Measurements from ENCODE around the gene SYNJ1.
"Not testable (repeated sequence)": the region's sequence is repeated elsewhere in the genome, so short reads cannot be mapped to it uniquely, and the experiment has no call there.

Gene SYNJ1

DNA sequence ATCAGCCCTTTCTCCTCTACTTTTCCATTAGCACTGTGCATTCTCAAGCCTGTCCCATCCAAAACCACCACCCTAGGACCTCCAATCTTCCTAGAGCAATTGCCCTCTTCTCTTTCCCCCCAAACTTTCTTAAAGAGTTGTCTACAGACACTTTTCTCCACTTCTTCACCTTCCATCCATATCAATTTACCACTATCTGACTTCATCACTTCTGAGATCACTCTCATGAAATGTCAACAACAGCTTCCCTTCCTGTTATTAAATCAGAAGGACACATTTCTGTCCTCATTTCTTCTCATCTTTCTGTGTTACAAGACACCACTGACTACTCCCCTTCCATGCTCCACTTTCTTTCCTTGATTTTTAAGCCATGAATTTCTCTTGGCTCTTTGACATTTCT is 79.6 kb downstream of the SYNJ1 start:
- Mint-ChIP-seq H3K36me3 (peaks cover 10% of the 10 kb centered on the region), H3K27ac (no peak overlapping the region), H3K4me3 (no peak overlapping the region), H3K27me3 (no peaks in the 10 kb centered on the region), H3K9me3 (no peaks in the 10 kb centered on the region), H3K4me1 (no peaks in the 10 kb centered on the region)
- ATAC-seq (ENCODE audit: low read depth): no peak
- no peak for DNase-seq (ENCODE audit: low spot score in 2 of 2)

DNA sequence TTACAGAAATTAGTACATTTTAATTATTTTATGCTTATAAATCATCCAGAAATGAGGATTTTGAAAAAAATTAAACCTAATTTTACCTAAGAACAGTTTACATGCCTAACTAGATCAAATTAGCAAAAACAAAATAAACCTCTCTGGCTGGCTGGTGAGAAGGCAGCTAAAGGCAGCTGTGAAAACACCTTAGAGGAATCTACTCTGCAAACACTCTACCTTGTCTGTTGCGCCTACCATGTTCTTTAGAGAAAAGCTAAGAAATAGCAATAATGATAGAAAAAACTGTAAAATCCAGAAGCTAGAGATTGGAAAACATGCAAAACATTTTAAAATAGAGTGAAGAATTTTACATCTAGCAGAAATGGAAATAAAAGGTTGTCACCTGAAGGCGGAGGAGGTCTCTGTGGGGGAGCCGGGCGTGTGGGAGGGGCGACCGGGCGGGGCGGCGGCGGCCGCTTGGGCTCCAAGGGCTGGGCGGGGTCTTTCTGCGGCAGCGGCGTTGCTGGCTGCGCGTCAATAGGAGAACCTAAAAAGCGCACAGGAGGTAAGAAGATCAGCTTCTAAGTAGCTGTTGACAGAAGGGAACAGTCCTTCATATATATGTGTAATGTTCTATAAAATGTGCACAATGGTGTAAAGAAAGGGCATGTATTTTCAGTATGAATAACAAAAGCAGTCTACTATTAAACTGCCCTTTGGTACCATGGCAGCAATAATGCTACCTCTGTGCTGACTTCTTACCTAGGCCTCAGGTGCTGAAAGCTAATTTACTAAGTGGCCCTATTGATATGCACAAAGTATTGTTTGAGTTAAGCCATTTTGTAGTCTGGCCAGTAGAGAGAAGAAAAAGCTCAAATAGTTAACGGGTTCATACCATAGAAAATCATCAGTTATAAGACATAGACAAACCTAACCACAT is 82.3 kb downstream of the SYNJ1 start:
- H3K27ac Mint-ChIP-seq: no peak overlapping the region
- no peaks in the 10 kb centered on the region for H3K9me3 Mint-ChIP-seq
- no peaks in the 10 kb centered on the region for H3K27me3 Mint-ChIP-seq
- no peak for ATAC-seq (ENCODE audit: low read depth)
- no peak for DNase-seq (ENCODE audit: low spot score in 2 of 2)
- H3K36me3 Mint-ChIP-seq: peaks cover 12% of the 10 kb centered on the region
- no peaks in the 10 kb centered on the region for H3K4me1 Mint-ChIP-seq
- H3K4me3 Mint-ChIP-seq: no peak overlapping the region

DNA sequence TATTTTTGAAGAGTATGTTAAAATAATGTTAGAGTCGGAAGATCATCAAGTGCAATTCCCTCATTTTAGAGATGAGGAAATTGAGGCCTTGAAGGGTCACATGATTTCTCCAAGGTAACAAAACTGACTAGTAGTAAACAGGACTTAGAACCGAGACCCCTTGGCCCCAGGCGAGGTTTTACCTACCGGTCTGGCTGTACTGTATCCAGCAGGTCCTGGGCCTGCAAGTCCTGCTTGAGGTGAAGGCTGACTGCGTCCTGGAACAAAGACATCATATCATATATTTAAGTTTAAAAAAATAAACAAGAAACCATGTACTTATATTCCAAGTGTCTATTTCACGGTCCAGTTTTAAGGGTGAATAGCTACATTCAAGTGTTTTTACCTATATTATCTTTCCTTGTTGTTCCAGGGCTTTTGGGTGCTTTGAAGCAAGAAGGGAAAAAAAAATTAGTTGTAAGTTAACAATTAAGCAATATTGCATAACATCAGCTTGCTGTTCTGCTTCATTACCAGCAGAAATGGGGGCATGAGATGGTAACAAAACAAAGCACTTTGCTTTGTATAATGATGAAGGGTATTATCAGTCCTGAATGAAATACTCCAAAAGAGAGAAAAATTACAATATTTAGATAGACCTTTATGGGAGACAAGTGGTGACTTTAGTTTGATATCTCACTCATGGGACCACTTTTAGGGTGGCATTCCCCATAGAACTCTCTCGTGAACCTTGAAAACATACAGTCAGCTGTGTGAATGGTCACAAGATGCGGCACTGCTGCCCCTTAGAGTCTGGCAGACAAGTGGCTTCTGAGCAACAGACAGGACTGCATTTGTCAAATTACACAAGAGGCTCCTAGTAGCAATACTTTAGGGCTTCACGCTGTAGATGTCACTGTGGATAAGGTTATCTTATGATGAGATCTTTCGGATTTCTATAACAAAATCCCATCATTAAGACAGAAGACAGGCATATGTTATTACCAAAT is 85.8 kb downstream of the SYNJ1 start:
- Mint-ChIP-seq H3K27ac (no peak overlapping the region), H3K9me3 (no peaks in the 10 kb centered on the region), H3K27me3 (no peaks in the 10 kb centered on the region), H3K4me1 (no peaks in the 10 kb centered on the region), H3K4me3 (no peak overlapping the region), H3K36me3 (peaks cover 17% of the 10 kb centered on the region)
- no peak for ATAC-seq (ENCODE audit: low read depth)
- no peak for DNase-seq (ENCODE audit: low spot score in 2 of 2)

DNA sequence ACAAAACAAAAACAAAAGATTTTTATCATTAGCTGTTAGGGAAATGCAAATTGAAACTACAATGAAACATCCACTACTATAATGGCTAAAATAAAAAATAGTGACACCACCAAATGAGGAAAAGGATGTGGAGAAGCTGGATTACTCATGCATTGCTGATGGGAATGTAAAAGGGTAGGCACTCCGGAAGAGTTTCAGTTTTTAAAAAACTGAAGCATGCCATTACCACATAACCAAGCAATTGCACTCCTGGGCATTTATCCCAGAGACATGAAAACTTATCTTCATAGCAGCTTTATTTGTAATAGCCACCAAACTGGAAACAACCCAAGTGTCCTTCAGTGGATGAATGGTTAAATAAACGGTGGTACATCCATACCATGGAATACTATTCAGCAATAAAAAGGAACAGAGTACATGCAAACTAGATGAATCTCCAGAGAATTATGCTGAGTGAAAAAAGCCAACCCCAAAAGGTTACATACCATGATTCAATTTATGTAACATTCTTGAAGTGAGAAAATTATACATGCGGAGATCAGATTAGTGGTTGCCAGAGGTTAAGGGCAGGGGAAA is 101.1 kb downstream of the SYNJ1 start:
- H3K27me3 Mint-ChIP-seq: peaks cover 8% of the 10 kb centered on the region
- H3K36me3 Mint-ChIP-seq: peaks cover 10% of the 10 kb centered on the region
- ATAC-seq (ENCODE audit: low read depth): no peak
- DNase-seq (ENCODE audit: low spot score in 2 of 2): no peak
- no peak overlapping the region for H3K27ac Mint-ChIP-seq
- H3K4me1 Mint-ChIP-seq: no peaks in the 10 kb centered on the region
- no peak overlapping the region for H3K4me3 Mint-ChIP-seq
- H3K9me3 Mint-ChIP-seq: peaks cover 3% of the 10 kb centered on the region

DNA sequence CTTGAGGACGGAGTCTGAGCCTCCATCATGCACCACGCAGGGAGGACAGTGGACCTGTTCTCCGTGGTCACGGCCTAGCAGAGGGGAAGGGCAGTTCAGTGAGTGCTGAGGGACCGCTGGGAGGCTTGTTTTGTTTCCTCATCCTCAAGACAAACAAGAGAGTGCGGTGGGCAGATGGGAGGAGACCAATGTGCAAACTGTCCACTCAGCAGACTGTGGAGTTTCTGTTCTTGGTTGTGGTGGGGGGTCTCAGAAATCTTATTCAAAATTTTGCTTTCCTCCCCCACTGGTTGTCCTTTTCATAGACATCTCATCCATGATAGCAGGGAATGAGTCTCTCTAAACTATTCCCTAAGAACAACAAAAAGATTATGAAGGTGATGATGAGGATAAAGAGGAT is 109.6 kb downstream of the SYNJ1 start:
- H3K9me3 Mint-ChIP-seq: not testable (repeated sequence)
- H3K27me3 Mint-ChIP-seq: peaks cover 12% of the 10 kb centered on the region

DNA sequence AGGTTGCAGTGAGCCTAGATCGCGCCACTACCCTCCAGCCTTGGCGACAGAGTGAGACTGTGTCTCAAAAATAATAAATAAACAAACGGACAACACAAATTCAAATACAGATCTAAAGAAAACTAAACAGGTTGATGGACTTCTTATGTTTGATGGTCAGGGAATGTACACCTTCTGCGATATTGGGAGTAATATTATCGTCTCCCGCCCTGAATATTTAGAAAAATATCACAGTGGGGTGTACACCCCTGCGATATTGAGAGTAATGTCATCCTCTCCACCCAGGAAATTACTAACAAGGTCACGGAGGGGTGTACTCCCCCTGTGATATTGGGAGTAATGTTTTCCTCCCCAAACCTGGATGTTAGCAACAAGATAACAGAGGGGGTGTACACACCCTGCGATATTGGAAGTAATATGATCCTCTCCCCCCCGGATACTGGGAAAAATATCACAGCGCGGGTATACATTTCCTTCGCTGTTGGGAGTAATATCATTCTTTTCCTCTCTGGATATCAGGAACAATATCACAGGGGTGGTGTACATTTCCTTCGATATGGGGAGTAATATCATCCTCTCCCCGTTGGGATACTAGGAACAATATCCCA is 114.3 kb downstream of the SYNJ1 start:
- peak overlapping the region; percentile 90 for H3K4me3 Mint-ChIP-seq
- H3K27me3 Mint-ChIP-seq: peaks cover 4% of the 10 kb centered on the region
- ATAC-seq (ENCODE audit: low read depth) (no peak), DNase-seq (ENCODE audit: low spot score in 2 of 2) (no peak)
- peaks cover 6% of the 10 kb centered on the region for H3K36me3 Mint-ChIP-seq
- peak overlapping the region; percentile 97 for H3K27ac Mint-ChIP-seq
- no peaks in the 10 kb centered on the region for H3K9me3 Mint-ChIP-seq
- peaks cover 5% of the 10 kb centered on the region for H3K4me1 Mint-ChIP-seq

More for the DNA sequence above, 109.6 kb downstream of the SYNJ1 start:
- H3K4me1 Mint-ChIP-seq; ATAC-seq (ENCODE audit: low read depth); H3K36me3 Mint-ChIP-seq; DNase-seq (ENCODE audit: low spot score in 2 of 2); H3K4me3 Mint-ChIP-seq; H3K27ac Mint-ChIP-seq: not testable (repeated sequence)

DNA sequence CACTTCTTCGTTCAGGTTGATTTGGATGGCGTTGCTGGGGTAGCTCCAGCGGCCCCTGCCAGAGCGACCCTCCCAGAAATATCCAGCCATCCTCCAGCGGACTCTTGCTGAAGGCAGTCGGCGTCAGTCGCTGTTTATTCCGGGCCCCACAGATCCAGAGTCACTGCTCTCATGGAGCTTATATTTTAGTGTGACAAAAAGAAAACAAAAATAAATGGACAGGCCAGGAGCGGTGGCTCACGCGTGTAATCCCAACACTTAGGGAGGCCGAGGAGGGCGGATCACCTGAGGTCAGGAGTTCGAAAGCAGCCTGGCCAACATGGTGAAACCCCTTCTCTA is 114.8 kb downstream of the SYNJ1 start:
- H3K4me3 Mint-ChIP-seq: peak overlapping the region; percentile 90
- peaks cover 5% of the 10 kb centered on the region for H3K4me1 Mint-ChIP-seq
- no peaks in the 10 kb centered on the region for H3K9me3 Mint-ChIP-seq
- H3K27ac Mint-ChIP-seq: peak overlapping the region; percentile 97
- ATAC-seq (ENCODE audit: low read depth) (peak; percentile 2), DNase-seq (ENCODE audit: low spot score in 2 of 2) (no peak)
- H3K36me3 Mint-ChIP-seq: peaks cover 6% of the 10 kb centered on the region
- peaks cover 3% of the 10 kb centered on the region for H3K27me3 Mint-ChIP-seq

DNA sequence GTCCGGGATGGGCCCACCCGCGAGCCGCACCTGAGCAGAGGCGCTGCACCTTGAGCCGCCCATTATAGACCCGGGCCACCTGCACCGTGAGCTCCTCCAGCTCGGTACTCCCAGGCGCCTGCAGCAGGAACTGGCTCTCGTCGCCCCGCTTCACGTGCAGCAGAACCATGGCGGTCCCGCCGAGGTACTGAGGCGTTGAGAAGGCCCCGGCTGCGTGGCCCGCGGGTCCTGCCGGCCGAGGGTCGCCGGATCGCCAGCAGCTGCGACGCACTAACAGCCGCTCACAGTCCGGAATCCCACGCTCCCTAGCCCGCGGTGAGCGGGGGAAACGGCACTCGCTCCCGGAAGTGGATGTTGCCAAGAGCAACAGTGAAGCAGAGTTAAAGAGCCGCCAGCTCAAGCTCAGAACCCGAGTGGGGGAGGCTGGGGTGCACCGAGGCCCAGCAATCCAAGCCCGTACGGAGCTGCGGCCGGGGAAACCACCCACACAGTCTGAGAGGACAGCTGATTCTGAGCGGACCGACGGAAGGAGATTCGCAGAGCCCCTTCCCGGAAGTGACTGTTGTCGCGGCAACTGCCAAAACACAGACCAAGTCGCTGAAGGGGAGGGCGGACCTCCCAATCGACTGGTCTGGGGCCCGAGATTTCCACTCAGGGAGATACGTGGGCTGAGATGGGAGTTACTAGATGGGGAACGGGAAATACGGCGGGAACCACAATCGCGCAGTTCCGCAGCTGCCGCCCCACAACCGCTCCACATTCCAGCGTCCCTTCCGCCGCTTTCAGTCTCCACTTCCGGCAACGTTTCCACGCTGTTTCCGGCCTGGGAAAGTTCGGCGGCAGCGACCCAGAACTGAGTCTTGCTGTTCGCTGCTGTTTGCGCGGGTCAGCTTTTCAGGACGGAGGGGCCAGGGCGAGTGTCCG is 115.5 kb downstream of the SYNJ1 start, which contains the start of gene CFAP298:
Gene CFAP298, minus strand, starts transcription at position 303 of the 924 bp plus-strand sequence. Its CDS starts 134 bp downstream, at position 169.
- peak; percentile 88 for DNase-seq (ENCODE audit: low spot score in 2 of 2)

DNA sequence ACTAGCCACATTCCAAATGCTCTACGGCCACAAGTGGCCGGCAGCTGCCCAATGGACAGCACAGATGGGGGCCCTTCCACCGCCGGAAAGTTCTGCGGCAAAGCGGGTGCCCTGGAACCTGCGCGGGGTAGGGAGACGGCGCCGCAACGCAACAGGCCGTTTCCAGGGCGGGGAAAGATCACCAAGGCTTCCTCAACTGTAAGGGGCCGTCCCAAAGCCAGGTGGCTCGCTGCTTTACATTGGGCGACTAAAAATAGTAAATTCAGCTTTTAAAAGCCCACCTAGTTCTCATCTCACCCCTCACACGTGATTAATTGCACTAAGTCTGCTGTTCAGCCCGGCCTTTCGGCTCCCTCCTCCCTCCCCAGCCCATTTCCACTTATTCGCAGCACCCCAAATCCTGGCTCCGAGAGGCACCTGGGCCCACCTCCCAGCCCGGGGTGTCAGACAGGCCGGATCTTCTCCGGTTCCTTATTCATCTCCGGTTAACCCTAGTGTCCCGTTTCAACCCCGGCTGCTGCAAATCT is 116.3 kb downstream of the SYNJ1 start:
- Mint-ChIP-seq H3K4me1 (peaks cover 5% of the 10 kb centered on the region), H3K27ac (peak overlapping the region; percentile 97), H3K4me3 (peak overlapping the region; percentile 90), H3K27me3 (peaks cover 3% of the 10 kb centered on the region), H3K36me3 (peaks cover 12% of the 10 kb centered on the region), H3K9me3 (no peaks in the 10 kb centered on the region)
- ATAC-seq (ENCODE audit: low read depth) (peak; percentile 4), DNase-seq (ENCODE audit: low spot score in 2 of 2) (peak in 1 of 2 donors; percentile 11)

More for the DNA sequence above, 115.5 kb downstream of the SYNJ1 start, which contains the start of gene CFAP298:
- peaks cover 10% of the 10 kb centered on the region for H3K36me3 Mint-ChIP-seq
- H3K4me1 Mint-ChIP-seq: peaks cover 5% of the 10 kb centered on the region
- H3K9me3 Mint-ChIP-seq: no peaks in the 10 kb centered on the region
- peaks cover 3% of the 10 kb centered on the region for H3K27me3 Mint-ChIP-seq
- peak within 1 kb of the TSS; percentile 97 for H3K27ac Mint-ChIP-seq
- peak; percentile 90 for ATAC-seq (ENCODE audit: low read depth)
- H3K4me3 Mint-ChIP-seq: peak within 1 kb of the TSS; percentile 90

DNA sequence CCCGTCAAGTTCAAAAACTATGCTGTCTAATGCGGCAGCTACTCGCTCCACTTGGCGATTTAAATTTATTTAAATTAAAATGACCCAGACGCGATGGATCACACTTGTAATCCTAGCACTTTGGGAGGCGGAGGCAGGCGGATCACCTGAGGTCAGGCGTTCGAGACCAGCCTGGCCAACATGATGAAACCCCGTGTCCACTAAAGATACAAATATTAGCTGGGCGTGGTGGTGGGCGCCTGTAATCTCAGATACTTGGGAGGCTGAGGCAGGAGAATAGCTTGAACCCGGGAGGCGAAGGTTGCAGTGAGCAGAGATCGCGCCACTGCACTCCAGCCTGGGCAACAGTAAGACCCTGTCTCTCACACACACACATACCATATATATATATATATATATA is 116.9 kb downstream of the SYNJ1 start:
- H3K36me3 Mint-ChIP-seq: peaks cover 16% of the 10 kb centered on the region
- not testable (repeated sequence) for H3K27me3 Mint-ChIP-seq; H3K4me3 Mint-ChIP-seq; H3K4me1 Mint-ChIP-seq; H3K9me3 Mint-ChIP-seq; ATAC-seq (ENCODE audit: low read depth); H3K27ac Mint-ChIP-seq; DNase-seq (ENCODE audit: low spot score in 2 of 2)

DNA sequence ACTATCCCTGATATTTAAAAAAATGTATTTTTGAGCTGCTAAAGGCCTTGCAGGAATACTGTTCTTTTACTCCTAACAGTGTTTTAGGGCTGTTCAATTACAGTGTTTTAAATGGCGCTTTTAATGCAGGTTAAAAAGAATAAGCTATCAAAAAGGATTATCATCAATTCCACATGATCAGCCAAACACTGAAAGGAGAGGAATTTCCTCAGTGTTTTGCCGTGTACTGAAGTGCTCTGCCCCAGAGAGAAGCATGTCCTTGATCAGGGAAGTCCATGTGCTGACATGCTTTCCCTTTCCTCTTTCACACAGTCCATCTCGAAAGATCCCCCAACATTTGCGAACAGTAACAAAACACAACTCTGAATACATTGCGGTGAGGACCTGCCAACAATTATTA is 119.0 kb downstream of the SYNJ1 start:
- no peak overlapping the region for H3K27ac Mint-ChIP-seq
- DNase-seq (ENCODE audit: low spot score in 2 of 2) (no peak), ATAC-seq (ENCODE audit: low read depth) (no peak)
- no peaks in the 10 kb centered on the region for H3K9me3 Mint-ChIP-seq
- H3K27me3 Mint-ChIP-seq: no peaks in the 10 kb centered on the region
- no peak overlapping the region for H3K4me3 Mint-ChIP-seq
- peaks cover 31% of the 10 kb centered on the region for H3K36me3 Mint-ChIP-seq
- peaks cover 5% of the 10 kb centered on the region for H3K4me1 Mint-ChIP-seq

DNA sequence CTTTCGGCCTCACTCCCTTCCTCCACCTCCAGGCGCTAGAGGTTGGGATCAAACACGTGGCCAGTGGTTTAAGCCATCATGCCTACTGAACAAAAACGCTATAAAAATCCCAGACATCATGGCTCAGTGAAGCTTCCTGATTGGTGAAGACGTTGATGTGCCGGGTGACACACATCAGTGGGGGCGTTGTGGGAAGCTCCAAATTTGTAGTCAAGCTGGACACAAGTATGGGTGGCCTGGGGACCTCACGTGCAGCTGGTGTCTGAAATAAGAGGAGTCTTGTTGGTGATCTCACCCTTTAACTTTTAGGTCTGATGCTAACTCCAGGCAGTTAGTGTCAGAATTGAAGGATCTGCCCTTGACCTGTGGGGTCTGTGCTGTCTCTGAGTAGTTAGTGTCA is 122.3 kb downstream of the SYNJ1 start:
- DNase-seq (ENCODE audit: low spot score in 2 of 2) (no peak), ATAC-seq (ENCODE audit: low read depth) (no peak)
- H3K27ac Mint-ChIP-seq: no peak overlapping the region
- H3K27me3 Mint-ChIP-seq: no peaks in the 10 kb centered on the region
- H3K4me1 Mint-ChIP-seq: no peaks in the 10 kb centered on the region
- peaks cover 44% of the 10 kb centered on the region for H3K36me3 Mint-ChIP-seq
- H3K4me3 Mint-ChIP-seq: no peak overlapping the region
- H3K9me3 Mint-ChIP-seq: no peaks in the 10 kb centered on the region

Data from memory B cell (primary cell).